ENCODE measurements around the gene PTPRM.

PTPRM gene

GRCh38 chr18:8450013-8450412, 882.9 kb downstream of the PTPRM start:
- H3K27ac ChIP-seq = no peak overlapping the region
- peak; percentile 36; the same call in 1 of the 2 replicates for TF ChIP-seq CTCF (conservative IDR thresholded peaks at IDR 0.05)

- TF ChIP-seq CTCF (conservative IDR thresholded peaks at IDR 0.05) = no peak
Observed at GRCh38 chr18:8450898-8451665, 884.0 kb downstream of the PTPRM start.

GRCh38 chr18:8453528-8453927, 886.4 kb downstream of the PTPRM start:
- H3K27ac ChIP-seq = no peak overlapping the region
- no peak for TF ChIP-seq CTCF (conservative IDR thresholded peaks at IDR 0.05)

More at GRCh38 chr18:8450898-8451665, 884.0 kb downstream of the PTPRM start:
- H3K27ac ChIP-seq = no peak overlapping the region

GRCh38 chr18:8454136-8454535, 887.0 kb downstream of the PTPRM start:
- no peak for TF ChIP-seq CTCF (conservative IDR thresholded peaks at IDR 0.05)
- no peak overlapping the region for H3K27ac ChIP-seq

- H3K27ac ChIP-seq = no peak overlapping the region
- TF ChIP-seq CTCF (conservative IDR thresholded peaks at IDR 0.05) = no peak
Observed at GRCh38 chr18:8455661-8456614, 888.8 kb downstream of the PTPRM start.
